ENCODE data around the gene CCDC50. TPM values are rescaled to one million over a fixed set of nuclear protein-coding genes. Genes with fewer than 3 reads are reported as not detected.

Gene CCDC50
- total and polyA plus RNA-seq, 8 donors: 17.6 to 226 (median 67.9) TPM

GRCh38 chr3:191294291-191294690 lies 34.9 kb upstream of the CCDC50 start:
- H3K27me3 ChIP-seq: no peaks in the 10 kb centered on the region
- no peak overlapping the region for H3K4me3 ChIP-seq
- H3K9me3 ChIP-seq: no peaks in the 10 kb centered on the region
- no peak overlapping the region for H3K27ac ChIP-seq
- H3K4me1 ChIP-seq: no peaks in the 10 kb centered on the region
- intact Hi-C loops (cut with DNase I; ENCODE audit: low total_unique reads): no loop called here
- TF ChIP-seq EP300 (IDR thresholded peaks at IDR 0.05): no peak
- TF ChIP-seq POLR2AphosphoS5 (IDR thresholded peaks at IDR 0.05): no peak
- TF ChIP-seq, protein P1, sequence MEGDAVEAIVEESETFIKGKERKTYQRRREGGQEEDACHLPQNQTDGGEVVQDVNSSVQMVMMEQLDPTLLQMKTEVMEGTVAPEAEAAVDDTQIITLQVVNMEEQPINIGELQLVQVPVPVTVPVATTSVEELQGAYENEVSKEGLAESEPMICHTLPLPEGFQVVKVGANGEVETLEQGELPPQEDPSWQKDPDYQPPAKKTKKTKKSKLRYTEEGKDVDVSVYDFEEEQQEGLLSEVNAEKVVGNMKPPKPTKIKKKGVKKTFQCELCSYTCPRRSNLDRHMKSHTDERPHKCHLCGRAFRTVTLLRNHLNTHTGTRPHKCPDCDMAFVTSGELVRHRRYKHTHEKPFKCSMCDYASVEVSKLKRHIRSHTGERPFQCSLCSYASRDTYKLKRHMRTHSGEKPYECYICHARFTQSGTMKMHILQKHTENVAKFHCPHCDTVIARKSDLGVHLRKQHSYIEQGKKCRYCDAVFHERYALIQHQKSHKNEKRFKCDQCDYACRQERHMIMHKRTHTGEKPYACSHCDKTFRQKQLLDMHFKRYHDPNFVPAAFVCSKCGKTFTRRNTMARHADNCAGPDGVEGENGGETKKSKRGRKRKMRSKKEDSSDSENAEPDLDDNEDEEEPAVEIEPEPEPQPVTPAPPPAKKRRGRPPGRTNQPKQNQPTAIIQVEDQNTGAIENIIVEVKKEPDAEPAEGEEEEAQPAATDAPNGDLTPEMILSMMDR (IDR thresholded peaks at IDR 0.05): no peak
- no peaks in the 10 kb centered on the region for H3K36me3 ChIP-seq
- WGBS, 5 donors: 97 to 100% (median 97%) methylated on average over 1 of the region's 1 CpG
- no peak for DNase-seq

DNA sequence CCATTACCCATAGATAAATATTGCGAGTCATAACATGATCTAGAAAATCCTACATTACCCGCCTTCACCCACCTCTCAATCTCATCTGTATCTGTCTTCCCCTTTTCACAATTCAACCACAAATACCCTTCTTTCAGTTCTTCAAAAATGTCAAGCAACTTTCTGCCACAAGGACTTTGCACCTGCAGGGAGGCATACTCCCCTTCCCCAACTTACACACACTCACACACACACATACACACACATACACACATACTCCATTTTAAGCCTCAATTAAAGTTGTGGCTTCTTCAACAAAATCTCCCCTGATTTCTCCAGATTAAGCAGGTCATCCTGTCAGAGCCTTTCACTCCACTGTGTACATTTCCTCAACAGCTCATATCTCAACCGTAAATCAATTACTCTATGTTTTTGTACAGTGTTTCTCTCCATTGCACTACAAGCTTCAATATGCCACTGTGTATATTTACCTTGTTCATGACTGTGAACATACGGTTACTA lies 33.1 kb upstream of the CCDC50 start:
- DNase-seq: peak in 1 of 2 donors; percentile 20
- H3K4me1 ChIP-seq: no peaks in the 10 kb centered on the region
- H3K27me3 ChIP-seq: no peaks in the 10 kb centered on the region
- H3K9me3 ChIP-seq: no peaks in the 10 kb centered on the region
- intact Hi-C loops (cut with DNase I; ENCODE audit: low total_unique reads): no loop called here
- H3K4me3 ChIP-seq: no peak overlapping the region
- TF ChIP-seq POLR2AphosphoS5 (IDR thresholded peaks at IDR 0.05) (no peak), POLR2A (IDR thresholded peaks at IDR 0.05) (no peak), EP300 (IDR thresholded peaks at IDR 0.05) (no peak)
- TF ChIP-seq, protein P1 (IDR thresholded peaks at IDR 0.05): no peak
- WGBS, 5 donors: 32 to 50% (median 37%) methylated on average over 4 of the region's 4 CpGs
- no peak overlapping the region for H3K27ac ChIP-seq
- no peaks in the 10 kb centered on the region for H3K36me3 ChIP-seq

GRCh38 chr3:191298846-191299245 lies 30.3 kb upstream of the CCDC50 start:
- Histone ChIP-seq H3K9me3 (no peaks in the 10 kb centered on the region), H3K4me3 (no peak overlapping the region), H3K27ac (no peak overlapping the region), H3K36me3 (no peaks in the 10 kb centered on the region), H3K27me3 (no peaks in the 10 kb centered on the region), H3K4me1 (no peaks in the 10 kb centered on the region)
- DNase-seq: no peak
- intact Hi-C loops (cut with DNase I; ENCODE audit: low total_unique reads): no loop called here
- TF ChIP-seq, protein P1 (IDR thresholded peaks at IDR 0.05): no peak
- TF ChIP-seq POLR2AphosphoS5 (IDR thresholded peaks at IDR 0.05): no peak
- TF ChIP-seq POLR2A (IDR thresholded peaks at IDR 0.05): no peak
- no peak for TF ChIP-seq EP300 (IDR thresholded peaks at IDR 0.05)

- WGBS, 5 donors: 64 to 86% (median 77%) methylated on average over 1 of the region's 1 CpG
- Histone ChIP-seq H3K4me3 (no peak overlapping the region), H3K9me3 (no peaks in the 10 kb centered on the region)
Measured at GRCh38 chr3:191300422-191300821, 28.8 kb upstream of the CCDC50 start.

More at GRCh38 chr3:191300422-191300821, 28.8 kb upstream of the CCDC50 start:
- no peak for TF ChIP-seq EP300 (IDR thresholded peaks at IDR 0.05)
- TF ChIP-seq, protein P1 (IDR thresholded peaks at IDR 0.05): no peak
- no peak for TF ChIP-seq POLR2AphosphoS5 (IDR thresholded peaks at IDR 0.05)
- TF ChIP-seq POLR2A (IDR thresholded peaks at IDR 0.05): no peak
- Histone ChIP-seq H3K4me1 (no peaks in the 10 kb centered on the region), H3K27me3 (no peaks in the 10 kb centered on the region), H3K27ac (no peak overlapping the region), H3K36me3 (no peaks in the 10 kb centered on the region)
- intact Hi-C loops (cut with DNase I; ENCODE audit: low total_unique reads): no loop called here
- DNase-seq: no peak

Measured in stomach (tissue), 9 donors.